Upper lobe of left lung (tissue), 6 donors: ENCODE data around the gene IFI30. TPM values are rescaled to one million over a fixed set of nuclear protein-coding genes. Genes with fewer than 3 reads are reported as not detected.

Experiments used
- ATAC-seq, 2 donors: fragments of 200-7000 bp; cut with Tn5 transposase; one replicate each; pipeline ENCODE4 v1.9.1; 2022; ENCODE audit warnings: mild to moderate bottlenecking in 2 of 2, moderate library complexity in 2 of 2; ENCODE audit not compliant: low FRiP score in 2 of 2
- DNase-seq, 2 donors: peaks; one replicate each; pipeline ENCODE4 v3.0.0-alpha.2; 2019 to 2020
- H3K27ac ChIP-seq, 4 donors: fragments of 200-600 bp; sonication (generic); one replicate each; pipeline ENCODE4 v1.5.1; 2016 to 2019
- H3K27me3 ChIP-seq, 4 donors: fragments of 200-600 bp; sonication (generic); one replicate each; pipeline ENCODE4 v1.5.1; 2017 to 2019
- H3K36me3 ChIP-seq, 4 donors: fragments of 200-600 bp; sonication (generic); one replicate each; pipeline ENCODE4 v1.5.1; 2016 to 2019
- H3K4me1 ChIP-seq, 4 donors: fragments of 200-600 bp; sonication (generic); one replicate each; pipeline ENCODE4 v1.5.1; 2018 to 2019
- H3K4me3 ChIP-seq, 4 donors: fragments of 200-600 bp; sonication (generic); one replicate each; pipeline ENCODE4 v1.5.1; 2017 to 2019; ENCODE audit warnings: mild to moderate bottlenecking in 2 of 4, moderate library complexity in 1 of 4
- H3K9me3 ChIP-seq, 4 donors: fragments of 200-600 bp; sonication (generic); one replicate each; pipeline ENCODE4 v1.5.1; 2018 to 2019
- EP300 ChIP-seq, 4 donors: sonication (generic); formaldehyde crosslinking; IDR thresholded peaks; one replicate each; pipeline ENCODE4 v1.5.1; 2017; ENCODE audit warnings: antibody characterized with exemption in 4 of 4, control low read depth in 2 of 4
- POLR2A ChIP-seq, 4 donors: fragments of 450-650 bp; IDR thresholded peaks; one replicate each; pipeline ENCODE4 v1.5.1; 2016 to 2017; ENCODE audit warnings: antibody characterized with exemption in 4 of 4, mild to moderate bottlenecking in 2 of 4
- POLR2AphosphoS5 ChIP-seq, 2 donors: sonication (generic); formaldehyde crosslinking; IDR thresholded peaks; one replicate each; pipeline ENCODE4 v1.5.1; 2017; ENCODE audit warnings: antibody characterized with exemption in 2 of 2
- WGBS, 2 donors: methylation state at CpG; one replicate each; pipeline ENCODE4 v1.1.5; 2017 to 2018; 5-methylcytosine and 5-hydroxymethylcytosine counted together
- total RNA-seq, 6 donors: library from RNA; depleted of rRNA in 4 of 6; stranded (reverse); fragments of >200 nt in 4 of 6; gene quantifications; one replicate each; pipeline versions ENCODE4 v1.1.0 to v1.2.1, GENCODE V29; 2016 to 2021
- TF ChIP-seq, protein P1 (sequence below), 6 experiments: fragments of 450-650 bp in 4 of 6; fragments of 200-600 bp in 2 of 6; sonication (generic) in 2 of 6; IDR thresholded peaks; one replicate each; pipeline ENCODE4 v1.5.1; 2016 to 2019; ENCODE audit warnings: antibody characterized with exemption in 6 of 6
- donor health status: DM: no; HTN: no; CAD: no; lungs with moderate emphysema.
- donor health status: DM: no; HTN: yes; CAD: no; lungs with severe emphysema.

IFI30 gene
- total RNA-seq, 6 donors from 2014 or later = 228 to 764 (median 476) TPM

DNA sequence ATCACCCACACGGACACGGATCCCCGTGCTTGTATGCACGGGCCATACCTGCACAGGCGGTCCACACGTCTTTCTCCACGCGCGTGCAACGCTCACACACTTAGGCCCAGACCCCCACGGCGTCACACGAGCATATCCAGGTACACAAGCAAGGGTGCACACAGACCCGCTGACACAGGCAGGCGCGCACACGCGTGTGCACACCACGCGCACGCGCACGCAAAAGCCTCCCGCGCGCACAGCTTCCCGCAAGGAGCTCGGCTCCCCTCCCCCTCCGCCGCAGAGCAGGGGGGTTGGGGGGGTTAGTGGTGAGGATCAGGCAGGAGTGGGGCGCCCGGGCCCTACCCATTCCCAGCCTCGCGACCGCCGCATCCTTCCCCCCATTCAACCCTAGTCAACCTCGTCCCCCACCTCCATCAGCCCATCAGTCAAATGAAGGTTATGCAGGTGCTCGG is 29.8 kb downstream of the IFI30 start:
- ATAC-seq (no peak), DNase-seq (peak; percentile 26 to 91)
- no peaks in the 10 kb centered on the region for H3K27me3 ChIP-seq
- 0 to 1% methylated on average over 10 of the region's 38 CpGs for WGBS, 2 donors
- peaks cover 0 to 10% (median 7%) of the 10 kb centered on the region in 4 donors for H3K36me3 ChIP-seq
- peak overlapping the region in 2 of 4 donors; percentile 62 to 97 for H3K27ac ChIP-seq
- no peaks in the 10 kb centered on the region for H3K9me3 ChIP-seq
- H3K4me3 ChIP-seq = peak overlapping the region; percentile 70 to 90 (median 73)
- H3K4me1 ChIP-seq = peaks cover 15 to 35% (median 21%) of the 10 kb centered on the region in 4 donors
- no peak for TF ChIP-seq POLR2AphosphoS5 (IDR thresholded peaks at IDR 0.05)
- TF ChIP-seq EP300 (IDR thresholded peaks at IDR 0.05) = no peak
- TF ChIP-seq POLR2A (IDR thresholded peaks at IDR 0.05) = no peak
- TF ChIP-seq, protein P1, sequence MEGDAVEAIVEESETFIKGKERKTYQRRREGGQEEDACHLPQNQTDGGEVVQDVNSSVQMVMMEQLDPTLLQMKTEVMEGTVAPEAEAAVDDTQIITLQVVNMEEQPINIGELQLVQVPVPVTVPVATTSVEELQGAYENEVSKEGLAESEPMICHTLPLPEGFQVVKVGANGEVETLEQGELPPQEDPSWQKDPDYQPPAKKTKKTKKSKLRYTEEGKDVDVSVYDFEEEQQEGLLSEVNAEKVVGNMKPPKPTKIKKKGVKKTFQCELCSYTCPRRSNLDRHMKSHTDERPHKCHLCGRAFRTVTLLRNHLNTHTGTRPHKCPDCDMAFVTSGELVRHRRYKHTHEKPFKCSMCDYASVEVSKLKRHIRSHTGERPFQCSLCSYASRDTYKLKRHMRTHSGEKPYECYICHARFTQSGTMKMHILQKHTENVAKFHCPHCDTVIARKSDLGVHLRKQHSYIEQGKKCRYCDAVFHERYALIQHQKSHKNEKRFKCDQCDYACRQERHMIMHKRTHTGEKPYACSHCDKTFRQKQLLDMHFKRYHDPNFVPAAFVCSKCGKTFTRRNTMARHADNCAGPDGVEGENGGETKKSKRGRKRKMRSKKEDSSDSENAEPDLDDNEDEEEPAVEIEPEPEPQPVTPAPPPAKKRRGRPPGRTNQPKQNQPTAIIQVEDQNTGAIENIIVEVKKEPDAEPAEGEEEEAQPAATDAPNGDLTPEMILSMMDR (IDR thresholded peaks at IDR 0.05) = no peak

DNA sequence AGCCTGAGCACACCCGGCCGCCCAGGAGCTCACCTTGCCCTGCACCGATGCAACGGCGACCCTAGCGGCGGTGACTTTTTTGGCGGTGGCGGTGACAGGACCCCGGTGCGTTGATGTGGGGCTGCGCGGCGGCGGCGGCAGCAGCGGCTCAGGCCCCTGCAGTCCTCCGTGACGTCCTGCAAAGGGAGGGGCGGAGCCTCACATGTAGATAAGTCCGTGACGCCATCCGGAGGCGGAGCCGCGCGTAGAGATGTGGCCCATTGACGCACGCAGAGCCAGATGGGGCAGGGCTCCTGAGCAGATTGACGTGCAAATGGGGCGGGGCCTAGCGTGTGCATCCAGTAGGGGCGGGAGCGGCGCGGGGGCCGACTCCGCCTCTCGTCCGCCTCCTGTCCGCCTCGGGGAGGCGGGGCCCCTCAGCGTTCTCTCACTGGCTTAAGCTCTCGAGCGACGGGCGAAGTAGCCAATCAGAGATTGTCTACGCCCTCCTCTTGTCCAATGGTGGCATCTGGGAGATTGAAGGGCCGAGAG is 30.3 kb downstream of the IFI30 start, which contains the start of gene RAB3A:
RAB3A (minus strand) TSS at position 180 of the 531 bp plus-strand sequence. CDS start 1,302 bp downstream, outside the sequence.
- TF ChIP-seq POLR2AphosphoS5 (IDR thresholded peaks at IDR 0.05) (peak; percentile 36 to 61), POLR2A (IDR thresholded peaks at IDR 0.05) (peak in 1 of 4 donors; percentile 69), EP300 (IDR thresholded peaks at IDR 0.05) (peak in 1 of 4 donors; percentile 68)
- TF ChIP-seq, protein P1 (IDR thresholded peaks at IDR 0.05) = peak in 3 of 6 experiments; percentile 7 to 32 (median 26)
- Histone ChIP-seq H3K27me3 (no peaks in the 10 kb centered on the region), H3K4me3 (peak within 1 kb of the TSS; percentile 70 to 90 (median 73)), H3K27ac (peak within 1 kb of the TSS; percentile 92 to 97 (median 96)), H3K9me3 (no peaks in the 10 kb centered on the region), H3K4me1 (peaks cover 15 to 35% (median 21%) of the 10 kb centered on the region in 4 donors), H3K36me3 (peaks cover 0 to 10% (median 4%) of the 10 kb centered on the region in 4 donors)
- ATAC-seq (peak; percentile 98 to 99), DNase-seq (peak; percentile 98 to 100)
- WGBS, 2 donors = 0 to 2% methylated on average over 18 to 26 of the region's 50 CpGs

DNA sequence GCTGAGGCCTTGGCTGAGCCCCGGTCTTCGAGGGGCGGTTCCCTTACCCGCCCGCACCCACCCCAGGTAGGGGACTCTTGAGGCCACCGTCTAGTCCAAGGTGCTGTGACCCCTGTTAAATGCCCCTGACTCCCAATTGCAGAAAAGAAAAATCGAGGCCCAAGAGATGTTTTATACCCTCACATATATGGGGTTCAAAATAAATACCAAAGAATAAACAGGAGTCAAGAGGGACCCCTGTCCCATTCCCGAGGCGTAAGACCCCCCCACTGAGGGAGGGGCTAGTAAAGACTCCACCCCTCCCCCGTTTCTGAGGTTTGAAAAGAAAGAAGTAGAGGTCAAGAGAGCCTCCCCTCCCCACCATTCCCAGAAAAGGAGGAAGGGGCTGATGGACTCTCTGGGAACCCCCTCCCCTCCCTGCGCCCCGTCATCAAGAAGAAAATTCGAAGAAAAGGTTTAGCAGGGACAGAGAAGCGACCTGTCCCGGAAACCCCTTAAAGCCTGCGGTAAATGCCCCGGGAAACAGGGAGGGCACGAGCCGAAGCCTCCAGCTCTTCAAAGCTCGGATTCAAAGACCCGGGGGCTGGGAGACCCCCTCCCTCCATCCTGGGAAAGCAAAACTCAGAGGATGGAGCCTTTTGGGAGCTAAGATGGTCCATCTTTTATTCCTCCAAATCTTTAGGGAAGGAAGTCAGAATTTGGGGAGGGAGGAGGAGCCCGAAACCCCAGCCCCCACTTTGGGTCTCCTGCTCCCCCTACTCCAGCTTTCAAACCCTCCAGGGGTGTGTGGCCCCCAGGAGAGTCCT is 31.0 kb downstream of the IFI30 start:
- DNase-seq (peak in 1 of 2 donors; percentile 35), ATAC-seq (peak; percentile 1 to 62)
- TF ChIP-seq, protein P1 (IDR thresholded peaks at IDR 0.05) = no peak
- TF ChIP-seq POLR2AphosphoS5 (IDR thresholded peaks at IDR 0.05) = peak in 1 of 2 donors; percentile 21
- TF ChIP-seq EP300 (IDR thresholded peaks at IDR 0.05) = no peak
- TF ChIP-seq POLR2A (IDR thresholded peaks at IDR 0.05) = peak in 3 of 4 donors; percentile 20 to 65 (median 25)
- Histone ChIP-seq H3K27ac (peak overlapping the region; percentile 92 to 97 (median 96)), H3K9me3 (no peaks in the 10 kb centered on the region), H3K36me3 (peaks cover 0 to 5% (median 0%) of the 10 kb centered on the region in 4 donors), H3K27me3 (no peaks in the 10 kb centered on the region), H3K4me1 (peaks cover 15 to 35% (median 21%) of the 10 kb centered on the region in 4 donors), H3K4me3 (peak overlapping the region; percentile 51 to 74 (median 71))
- 0 to 1% methylated on average over 22 of the region's 22 CpGs for WGBS, 2 donors

DNA sequence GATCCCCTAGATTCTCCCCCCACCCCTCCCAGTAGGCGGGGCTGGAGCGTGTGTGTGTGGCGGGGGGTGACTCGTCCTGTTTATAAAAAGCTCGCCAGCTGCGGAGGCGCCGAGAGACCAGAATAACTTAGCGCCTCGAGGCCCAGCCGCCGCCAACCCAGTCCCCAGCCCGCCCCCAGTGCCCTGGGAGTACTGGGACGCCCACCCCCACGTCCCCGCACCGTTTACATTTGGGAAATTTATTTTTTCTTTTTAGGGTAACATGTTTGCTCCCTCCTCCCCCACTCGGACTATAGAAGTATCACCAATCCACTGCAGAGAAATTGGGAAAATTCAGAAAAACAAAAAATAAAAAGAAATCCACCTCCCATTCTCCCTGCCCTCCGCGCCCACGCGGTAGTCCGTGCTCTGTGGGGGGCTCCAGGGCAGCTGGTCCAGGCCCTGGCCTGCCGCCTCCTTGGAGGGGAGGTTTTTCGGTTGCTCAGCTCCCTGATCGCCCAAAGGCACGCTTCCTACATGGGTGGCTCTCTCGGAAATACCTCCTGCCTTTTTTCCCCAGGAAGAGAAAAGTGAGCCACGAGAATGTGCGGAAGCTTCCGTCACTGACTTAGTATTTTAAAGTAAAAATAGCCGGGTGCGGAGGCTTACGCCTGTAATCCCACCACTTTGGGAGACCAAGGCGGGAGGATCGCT is 31.7 kb downstream of the IFI30 start:
- DNase-seq (peak; percentile 82 to 87), ATAC-seq (peak; percentile 30 to 49)
- peak overlapping the region; percentile 2 to 74 (median 71) for H3K4me3 ChIP-seq
- H3K27me3 ChIP-seq = no peaks in the 10 kb centered on the region
- no peaks in the 10 kb centered on the region for H3K9me3 ChIP-seq
- peak overlapping the region; percentile 92 to 97 (median 96) for H3K27ac ChIP-seq
- 18 to 28% methylated on average over 29 to 36 of the region's 36 CpGs for WGBS, 2 donors
- TF ChIP-seq POLR2AphosphoS5 (IDR thresholded peaks at IDR 0.05) (peak in 1 of 2 donors; percentile 74), EP300 (IDR thresholded peaks at IDR 0.05) (no peak), POLR2A (IDR thresholded peaks at IDR 0.05) (peak in 1 of 4 donors; percentile 32)
- TF ChIP-seq, protein P1 (IDR thresholded peaks at IDR 0.05) = no peak
- H3K36me3 ChIP-seq = peaks cover 0 to under 1% (median 0%) of the 10 kb centered on the region in 4 donors
- peaks cover 15 to 35% (median 21%) of the 10 kb centered on the region in 4 donors for H3K4me1 ChIP-seq
